Vein endothelial cell (primary cell): ENCODE results near the gene MAP7D2. TPM values are rescaled to one million over a fixed set of nuclear protein-coding genes. Genes with fewer than 3 reads are reported as not detected.

Experiments
- small RNA-seq: library from RNA; depleted of rRNA; stranded (forward); fragments of <200 nt; gene quantifications from one replicate; pipeline ENCODE3, GENCODE V24; 2012
- total RNA-seq: library from RNA; depleted of rRNA; stranded (reverse); fragments of >200 nt; gene quantifications from 2 replicates; pipeline ENCODE4 v1.2.3, GENCODE V29; 2012

The MAP7D2 gene
- total RNA-seq, result 0.33 and 0.38 TPM in 2 replicates

DNA sequence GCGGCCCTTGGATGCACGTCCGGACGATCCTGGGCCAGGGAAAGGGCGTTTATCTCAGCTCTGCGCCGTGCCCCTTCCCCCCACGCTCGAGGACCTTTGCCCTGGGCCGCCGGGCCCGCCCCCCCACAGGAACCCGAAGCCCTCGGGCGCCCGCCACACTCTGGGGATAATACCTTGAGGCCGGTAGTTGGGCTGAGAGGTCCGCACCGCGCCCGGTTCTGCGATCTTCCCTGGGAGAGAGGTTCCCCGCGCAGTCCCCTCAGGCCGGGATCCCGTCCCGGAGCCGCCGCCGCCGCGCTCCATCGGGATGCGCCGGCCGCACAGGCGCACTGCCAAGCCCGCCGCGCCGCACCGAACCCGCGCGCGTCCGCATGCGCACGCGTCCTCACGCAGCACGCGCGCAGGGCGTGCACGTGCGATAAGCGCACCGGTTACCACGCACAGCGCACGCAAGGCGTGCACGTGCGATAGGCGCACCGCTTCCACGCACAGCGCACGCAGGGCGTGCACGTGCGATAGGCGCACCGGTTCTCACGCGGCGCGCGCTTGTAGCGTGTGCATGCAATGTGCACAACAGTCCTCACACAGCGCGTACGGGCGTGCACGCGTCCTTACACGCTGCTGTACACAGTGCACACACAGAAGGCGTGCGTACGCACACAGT lies at the start of gene MAP7D2:
TSS of gene MAP7D2 (minus strand) at position 331 of the 664 bp plus-strand sequence. CDS start at position 303, 28 bp downstream.

DNA sequence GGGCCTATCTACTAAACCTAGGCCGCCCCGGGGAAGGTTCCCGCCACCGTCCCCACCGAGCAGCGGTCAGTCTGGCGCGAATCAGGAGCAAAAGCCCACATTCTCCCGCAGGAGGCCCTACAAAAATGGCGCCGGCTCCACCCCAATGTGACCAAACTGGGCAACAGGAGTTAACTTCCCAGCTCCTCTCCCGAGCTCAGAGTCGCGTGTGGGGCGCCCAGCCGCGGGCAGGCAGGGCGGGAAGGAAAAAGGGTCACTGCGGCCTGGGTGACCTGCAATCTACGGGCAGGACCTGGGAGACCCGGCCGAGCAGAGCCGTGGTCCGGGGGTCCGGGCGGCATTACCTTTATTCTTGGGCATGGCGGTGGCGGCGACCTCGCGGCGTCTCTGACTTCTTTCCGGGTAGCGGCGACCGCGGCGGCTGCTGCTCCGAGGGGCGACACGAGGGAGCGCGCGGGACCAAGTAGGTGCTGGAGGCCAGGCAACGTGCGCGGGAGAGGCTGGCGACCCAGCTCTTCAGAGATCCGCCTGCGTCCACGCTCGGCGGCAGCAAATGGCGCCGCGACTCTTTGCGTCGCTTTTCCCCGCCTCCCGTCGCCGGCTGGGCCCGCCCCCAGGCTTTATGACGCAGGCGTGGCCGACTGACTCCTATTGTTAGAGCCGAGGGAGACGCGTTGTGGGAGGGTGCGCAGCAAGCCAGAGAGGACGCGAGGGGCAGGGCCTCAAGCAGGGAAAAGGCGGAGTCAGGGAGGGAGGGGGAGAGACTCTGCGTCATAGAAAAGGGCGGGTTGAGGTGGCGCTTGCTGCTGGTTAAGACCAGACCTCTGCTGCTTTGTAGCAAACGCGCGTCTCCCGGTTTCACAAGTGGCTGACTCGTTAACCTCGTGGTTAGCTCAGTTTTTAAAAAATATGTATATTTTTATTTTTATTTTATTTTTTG lies 24.8 kb upstream of the MAP7D2 start, which contains the start of gene EIF1AX:
TSS of gene EIF1AX (minus strand) at position 558 of the 940 bp plus-strand sequence. CDS start at position 360, 198 bp downstream.

DNA sequence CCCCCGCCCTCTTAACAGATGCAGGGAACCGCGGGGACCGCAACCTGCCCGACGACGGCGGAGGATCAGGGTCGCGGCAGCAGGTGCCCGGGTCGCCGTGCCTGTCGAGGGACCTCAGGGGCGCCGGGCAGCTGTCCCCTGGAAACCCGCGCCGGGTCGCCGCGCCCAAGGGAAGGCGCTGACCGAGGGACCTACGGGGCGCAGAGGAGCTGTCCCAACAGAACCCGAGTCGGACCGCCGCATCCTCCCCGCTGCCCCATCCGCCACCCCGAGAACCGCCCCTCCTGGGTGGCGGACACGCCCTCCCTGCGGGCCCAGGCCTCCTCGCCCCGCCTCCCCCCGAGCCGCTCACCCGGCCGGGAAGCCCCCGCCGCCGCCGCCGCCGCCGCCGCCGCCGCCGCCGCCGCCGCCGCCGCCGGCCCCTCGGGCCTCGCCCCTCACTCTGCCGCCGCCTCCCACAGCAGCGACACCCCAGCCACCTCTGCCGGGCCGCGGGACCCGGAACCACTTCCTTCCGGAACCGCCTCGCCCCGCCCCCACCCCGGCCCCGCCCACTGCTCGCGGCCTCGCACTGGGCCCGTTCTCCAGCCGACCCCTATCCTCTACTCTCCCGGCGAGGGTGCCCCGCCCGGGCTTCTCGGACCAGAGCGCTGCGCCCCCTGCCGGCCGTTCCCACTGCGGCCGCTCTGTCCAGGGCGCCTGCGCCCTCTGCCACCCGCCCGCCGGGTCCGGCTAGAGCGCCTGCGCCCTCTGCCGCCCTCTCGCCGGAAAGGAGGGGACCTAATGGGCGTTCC lies 126.0 kb downstream of the MAP7D2 start, which contains the start of gene BCLAF3:
TSS of gene BCLAF3 (minus strand) at position 506 of the 794 bp plus-strand sequence. CDS start 20,797 bp downstream, outside the sequence.

Small RNAs within 50 kb of the gene (small RNA-seq; reads per million reads assigned to genes)
- gene MIR23C (7.1 reads per million, percentile 94 among the genes with 10 or more reads in this experiment), gene RF00019 (not detected), gene RF00493 (28.6 reads per million, percentile 98 among the genes with 10 or more reads in this experiment), gene RF00494 (not detected)

Other genes with a start within 250 kb of the MAP7D2 start
- gene SH3KBP1, start 229.3 kb downstream of the MAP7D2 start, total RNA-seq, result 18.6 and 19.3 TPM in 2 replicates
- 3.3 and 3.8 TPM in 2 replicates for gene BCLAF3, start 125.8 kb downstream of the MAP7D2 start, total RNA-seq
- 33.0 and 54.4 TPM in 2 replicates for gene EIF1AX, start 24.9 kb upstream of the MAP7D2 start, total RNA-seq
- gene RPS6KA3, start 150.0 kb upstream of the MAP7D2 start, total RNA-seq, result 115 and 158 TPM in 2 replicates